Endothelial cell of umbilical vein (primary cell): ENCODE results near the gene NUMBL. TPM values are rescaled to one million over a fixed set of nuclear protein-coding genes. Genes with fewer than 3 reads are reported as not detected.

Experiments
- BruUV-seq: library from RNA; stranded (reverse); fragments of 400-500 nt; replicated peaks from 2 replicates; lab custom pipeline; 2021; lab: Mats Ljungman, UMichigan
- CTCF ChIA-PET: fragments of 300-600, 350-600 bp; sonication (Branson Sonifier 250); formaldehyde crosslinking; loops from one replicate; lab custom pipeline; 2021; ENCODE audit warnings: antibody characterized with exemption, inconsistent platforms; lab: Charles Lee
- POLR2A ChIA-PET: fragments of 300-600, 350-600 bp; sonication (Branson Sonifier 250); formaldehyde crosslinking; loops from one replicate; lab custom pipeline; 2021; ENCODE audit warnings: antibody characterized with exemption, inconsistent platforms; lab: Charles Lee
- DNase-seq: peaks from one replicate; pipeline ENCODE4 v3.0.0-alpha.2; 2011; ENCODE audit warnings: low read depth, low spot score
- FAIRE-seq: peaks from 2 replicates; lab custom pipeline; 2011; peaks lifted over from hg19 to GRCh38; lab: Jason Lieb, UNC
- H2AFZ ChIP-seq: 2 replicates; pipeline ENCODE4 v1.6.0; 2012; ENCODE audit warnings: low read depth, low read length, control low read depth, inconsistent platforms
- H3K27ac ChIP-seq: 2 replicates; pipeline ENCODE4 v1.5.1; 2011; ENCODE audit warnings: low read depth, mild to moderate bottlenecking, control low read depth, low read length, moderate library complexity; ENCODE audit not compliant: insufficient read depth
- H3K27me3 ChIP-seq, 2 experiments: 2 replicates each; pipeline versions ENCODE4 v1.6.0 to v1.6.1; 2011; ENCODE audit warnings: low read length in 2 of 2, mixed read lengths in 1 of 2; ENCODE audit not compliant: control insufficient read depth in 2 of 2, insufficient read depth in 2 of 2
- H3K36me3 ChIP-seq, 2 experiments: 2 replicates in 1 of 2; 3 replicates in 1 of 2; pipeline ENCODE4 v1.5.1; 2011; ENCODE audit warnings: low read length in 2 of 2, mild to moderate bottlenecking in 1 of 2, moderate library complexity in 1 of 2; ENCODE audit not compliant: control insufficient read depth in 2 of 2, insufficient read depth in 2 of 2; ENCODE audit errors: extremely low read depth in 1 of 2
- H3K4me1 ChIP-seq: 3 replicates; pipeline ENCODE4 v1.5.1; 2011; ENCODE audit warnings: mild to moderate bottlenecking, low read length; ENCODE audit not compliant: control insufficient read depth, insufficient read depth; ENCODE audit errors: extremely low read depth
- H3K4me2 ChIP-seq: 2 replicates; pipeline ENCODE4 v1.6.1; 2011; ENCODE audit warnings: low read length, control low read depth, mixed read lengths; ENCODE audit not compliant: insufficient read depth
- H3K4me3 ChIP-seq, 3 experiments: fragments of 200-600 bp in 1 of 3; sonication (generic), shearing (Covaris generic) in 1 of 3; replicated peaks in 1 of 3; 2 replicates each; pipeline ENCODE4 v1.5.1; 2011 to 2016; ENCODE audit warnings: control low read depth in 3 of 3, low read length in 3 of 3, mild to moderate bottlenecking in 2 of 3, inconsistent platforms in 1 of 3, low read depth in 1 of 3, moderate library complexity in 1 of 3; ENCODE audit not compliant: insufficient read depth in 1 of 3
- H3K79me2 ChIP-seq: 2 replicates; pipeline ENCODE4 v1.6.0; 2012; ENCODE audit warnings: low read length, inconsistent platforms; ENCODE audit not compliant: control insufficient read depth, insufficient read depth
- H3K9ac ChIP-seq: replicated peaks from 2 replicates; pipeline ENCODE3; 2011; ENCODE audit warnings: low read length, control low read depth; ENCODE audit not compliant: insufficient read depth; ENCODE audit errors: extremely low read depth
- H3K9me1 ChIP-seq: replicated peaks from 3 replicates; pipeline ENCODE4 v1.6.0; 2011; ENCODE audit warnings: mild to moderate bottlenecking, low read length; ENCODE audit not compliant: control insufficient read depth, insufficient read depth; ENCODE audit errors: extremely low read depth
- H3K9me3 ChIP-seq: replicated peaks from 2 replicates; pipeline ENCODE4 v1.5.1; 2012; ENCODE audit warnings: low read length, inconsistent platforms; ENCODE audit not compliant: control insufficient read depth, insufficient read depth
- H4K20me1 ChIP-seq: replicated peaks from 2 replicates; pipeline ENCODE3; 2011; ENCODE audit warnings: mild to moderate bottlenecking, low read length; ENCODE audit not compliant: control insufficient read depth, insufficient read depth; ENCODE audit errors: extremely low read depth
- CTCF ChIP-seq, 2 donors: IDR thresholded peaks; 1 replicate in 1 of 2; 2 replicates in 1 of 2; pipeline ENCODE4 v1.5.1; 2011; ENCODE audit warnings: low read length in 2 of 2, mild to moderate bottlenecking in 2 of 2, moderate library complexity in 2 of 2, control low read depth in 1 of 2, inconsistent platforms in 1 of 2, low read depth in 1 of 2; ENCODE audit not compliant: insufficient read depth in 1 of 2; ENCODE audit errors: extremely low read depth in 1 of 2
- EZH2 ChIP-seq: IDR thresholded peaks from 2 replicates; pipeline ENCODE4 v1.6.1; 2012; ENCODE audit warnings: borderline replicate concordance, low read depth, mild to moderate bottlenecking, moderate library complexity, low read length, inconsistent platforms; ENCODE audit not compliant: severe bottlenecking
- FOS ChIP-seq: IDR thresholded peaks from 2 replicates; pipeline ENCODE4 v1.6.1; 2011; ENCODE audit warnings: mild to moderate bottlenecking, low read length, moderate library complexity, borderline replicate concordance; ENCODE audit not compliant: insufficient read depth
- GATA2 ChIP-seq: IDR thresholded peaks from 2 replicates; pipeline ENCODE4 v1.7.0; 2011; ENCODE audit warnings: low read depth, mild to moderate bottlenecking, moderate library complexity, mixed read lengths, low read length; ENCODE audit not compliant: insufficient read length, insufficient read depth
- JUN ChIP-seq: IDR thresholded peaks from 2 replicates; pipeline ENCODE4 v1.6.1; 2011; ENCODE audit warnings: borderline replicate concordance, low read depth; ENCODE audit not compliant: insufficient read length, insufficient read depth
- MAX ChIP-seq: IDR thresholded peaks from 2 replicates; pipeline ENCODE4 v1.6.1; 2011; ENCODE audit not compliant: insufficient read depth, insufficient read length
- MYC ChIP-seq: IDR thresholded peaks from one replicate; pipeline ENCODE4 v1.6.1; 2011; ENCODE audit warnings: mild to moderate bottlenecking, low read depth, low read length
- POLR2A ChIP-seq: IDR thresholded peaks from 2 replicates; pipeline ENCODE4 v1.6.1; 2012; ENCODE audit warnings: low read depth, mild to moderate bottlenecking, control low read depth, low read length
- POLR2AphosphoS5 ChIP-seq: IDR thresholded peaks from 2 replicates; pipeline ENCODE4 v1.6.1; 2012; ENCODE audit warnings: low read depth, mild to moderate bottlenecking, control low read depth, low read length, moderate library complexity; ENCODE audit not compliant: insufficient read depth
- dilution Hi-C: fragments of 300-500 bp; cut with MboI; formaldehyde crosslinking; loops from one replicate; pipeline ENCODE4 v1.15.0; 2019; ENCODE audit warnings: low sequenced_read_pairs; ENCODE audit not compliant: extremely low pct_ligation_motif_present
- intact Hi-C: fragments of 100-400 bp; cut with micrococcal nuclease; formaldehyde crosslinking; loops from one replicate; pipeline ENCODE4 v1.10.0; 2022
- polyA plus RNA-seq, 4 experiments: library from polyadenylated mRNA; depleted of rRNA in 3 of 4; stranded (reverse) in 3 of 4; unstranded in 1 of 4; fragments of >200 nt; gene quantifications; 2 replicates each; pipeline versions ENCODE4 v1.2.1 to v1.2.3, GENCODE V29; 2011 to 2012; ENCODE audit warnings: missing spikeins in 1 of 4
- total RNA-seq: library from RNA; stranded (reverse); gene quantifications from 2 replicates; pipeline ENCODE4 v1.2.3, GENCODE V29; 2021

The NUMBL gene
- total and polyA plus RNA-seq, 2 donors (not counting 3 experiments of a cell fraction or from before 2014, with no cell fraction given): 21.5 to 46.7 TPM

GRCh38 chr19:40633207-40633606, 57.2 kb downstream of the NUMBL start:
- H3K4me3 ChIP-seq: no peak overlapping the region
- CTCF ChIA-PET: interaction anchor here (2.2 to 5.0 kb wide), 8 partner anchors 9 to 109 kb away, joined by 10 to 126 read pairs (median 38); partner anchors contain the start of gene LTBP4
- H3K4me2 ChIP-seq: no peak overlapping the region
- H3K27me3 ChIP-seq: peaks cover 0 to 4% of the 10 kb centered on the region in 2 experiments
- H3K36me3 ChIP-seq: no peaks in the 10 kb centered on the region
- H3K9me1 ChIP-seq: no peaks in the 10 kb centered on the region
- no TSS peak for BruUV-seq
- H3K79me2 ChIP-seq: no peaks in the 10 kb centered on the region
- POLR2A ChIA-PET: no interaction called here
- no peaks in the 10 kb centered on the region for H3K4me1 ChIP-seq
- H4K20me1 ChIP-seq: no peaks in the 10 kb centered on the region
- DNase-seq (no peak), FAIRE-seq (no peak)
- no peak overlapping the region for H3K27ac ChIP-seq
- H2AFZ ChIP-seq: no peak overlapping the region
- TF ChIP-seq POLR2A (no peak), JUN (no peak), MAX (no peak), FOS (no peak), CTCF (IDR thresholded peaks at IDR 0.05; ENCODE audit: extremely low read depth in 1 of 2, insufficient read depth in 1 of 2, low read depth in 1 of 2, low read length in 2 of 2) (no peak), MYC (no peak), EZH2 (no peak), GATA2 (no peak), POLR2AphosphoS5 (no peak)
- dilution Hi-C loops (no loop called here), intact Hi-C loops (loop anchor here (10.0 kb wide), 1 partner anchor 488 kb away; no protein-coding TSS in a partner anchor)
- H3K9ac ChIP-seq: no peak overlapping the region
- no peaks in the 10 kb centered on the region for H3K9me3 ChIP-seq
